Measurements from ENCODE around the gene OR1I1.
A peak's percentile ranks its signal among the peaks of the same experiment; 100 is the strongest.
"Not testable (repeated sequence)": the region's sequence is repeated elsewhere in the genome, so short reads cannot be mapped to it uniquely, and the experiment has no call there.

The OR1I1 gene

GRCh38 chr19:15081911-15082310 is at the start of gene OR1I1:
Gene OR1I1 (plus strand): TSS chr19:15082211. CDS start chr19:15087066, 4,855 bp downstream.
- no peak for DNase-seq (ENCODE audit: low spot score)

GRCh38 chr19:15035795-15036311 is 46.2 kb upstream of the OR1I1 start:
- no peak for DNase-seq (ENCODE audit: low spot score)

GRCh38 chr19:15037586-15037985 is 44.4 kb upstream of the OR1I1 start:
- DNase-seq (ENCODE audit: low spot score), result no peak

GRCh38 chr19:15038294-15038693 is 43.7 kb upstream of the OR1I1 start:
- DNase-seq (ENCODE audit: low spot score), result no peak

GRCh38 chr19:15042003-15042402 is 40.0 kb upstream of the OR1I1 start:
- no peak for DNase-seq (ENCODE audit: low spot score)

GRCh38 chr19:15042826-15043225 is 39.2 kb upstream of the OR1I1 start:
- DNase-seq (ENCODE audit: low spot score), result no peak

- no peak for DNase-seq (ENCODE audit: low spot score)
These were observed 36.5 kb upstream of the OR1I1 start for GRCh38 chr19:15045506-15045905.

GRCh38 chr19:15047680-15048079 is 34.3 kb upstream of the OR1I1 start:
- DNase-seq (ENCODE audit: low spot score), result no peak

- no peak for DNase-seq (ENCODE audit: low spot score)
These were observed 33.9 kb upstream of the OR1I1 start for GRCh38 chr19:15048128-15048527.

- no peak for DNase-seq (ENCODE audit: low spot score)
These were observed 33.0 kb upstream of the OR1I1 start, which contains the start of gene CASP14 for GRCh38 chr19:15048885-15049541. Gene CASP14 (plus strand): TSS chr19:15049480. CDS start chr19:15052252, 2,772 bp downstream.

GRCh38 chr19:15050639-15051038 is 31.4 kb upstream of the OR1I1 start:
- DNase-seq (ENCODE audit: low spot score), result no peak

- DNase-seq (ENCODE audit: low spot score), result no peak
These were observed 20.0 kb upstream of the OR1I1 start for GRCh38 chr19:15062036-15062435.

- DNase-seq (ENCODE audit: low spot score), result not testable (repeated sequence)
These were observed 11.6 kb upstream of the OR1I1 start for GRCh38 chr19:15070386-15070785.

GRCh38 chr19:15072930-15073647 is 8.9 kb upstream of the OR1I1 start:
- DNase-seq (ENCODE audit: low spot score), result no peak

GRCh38 chr19:15074371-15074770 is 7.6 kb upstream of the OR1I1 start:
- DNase-seq (ENCODE audit: low spot score), result no peak

- DNase-seq (ENCODE audit: low spot score), result no peak
These were observed 6.2 kb upstream of the OR1I1 start for GRCh38 chr19:15075806-15076205.

- DNase-seq (ENCODE audit: low spot score), result not testable (repeated sequence)
These were observed 2.0 kb upstream of the OR1I1 start for GRCh38 chr19:15080002-15080401.

GRCh38 chr19:15087182-15087581 is 5.2 kb downstream of the OR1I1 start:
- DNase-seq (ENCODE audit: low spot score), result no peak

GRCh38 chr19:15091918-15092753 is 10.1 kb downstream of the OR1I1 start:
- peak; percentile 61 for DNase-seq (ENCODE audit: low spot score)

GRCh38 chr19:15093001-15093400 is 11.0 kb downstream of the OR1I1 start:
- no peak for DNase-seq (ENCODE audit: low spot score)

GRCh38 chr19:15096223-15096622 is 14.2 kb downstream of the OR1I1 start:
- no peak for DNase-seq (ENCODE audit: low spot score)

GRCh38 chr19:15097980-15098379 is 16.0 kb downstream of the OR1I1 start:
- DNase-seq (ENCODE audit: low spot score), result not testable (repeated sequence)

Data from D341Med (cell line).